ENCODE results near the gene SLC25A17.

DNA sequence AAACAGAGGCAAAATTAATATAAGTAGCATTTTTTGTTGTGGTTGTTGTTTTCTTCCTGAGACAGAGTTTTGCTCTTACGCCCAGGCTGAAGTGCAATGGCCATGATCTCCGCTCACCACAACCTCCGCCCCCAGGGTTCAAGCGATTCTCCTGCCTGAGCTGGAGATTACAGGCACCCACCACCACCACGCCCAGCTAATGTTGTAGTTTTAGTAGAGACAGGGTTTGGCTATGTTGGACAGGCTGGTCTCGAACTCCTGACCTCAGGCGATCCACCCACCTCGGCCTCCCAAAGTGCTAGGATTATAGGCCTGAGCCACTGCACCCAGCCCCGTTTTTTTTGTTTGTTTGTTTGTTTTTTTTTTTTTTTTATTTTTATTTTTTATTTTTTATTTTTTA lies 75.4 kb downstream of the SLC25A17 start:
- TF ChIP-seq ZNF274 (IDR thresholded peaks at IDR 0.05; ENCODE audit: low read depth, low read length) (no peak), SUZ12 (IDR thresholded peaks at IDR 0.05; ENCODE audit: extremely low read depth, insufficient read depth, insufficient read length) (no peak), YY1 (IDR thresholded peaks at IDR 0.05; ENCODE audit: insufficient read depth, insufficient read length) (no peak)

All from NT2/D1 (cell line).